DMS53 treated with DMSO at 0.1 percent for 48 hours (cell line): Measurements from ENCODE around the gene FBXW10.
"Not testable (repeated sequence)": the region's sequence is repeated elsewhere in the genome, so short reads cannot be mapped to it uniquely, and the experiment has no call there.

Source experiments
- DNase-seq: peaks from one replicate; lab custom pipeline; 2025; ENCODE audit not compliant: unreplicated experiment; lab: John Stamatoyannopoulos, UW

FBXW10 gene

DNA sequence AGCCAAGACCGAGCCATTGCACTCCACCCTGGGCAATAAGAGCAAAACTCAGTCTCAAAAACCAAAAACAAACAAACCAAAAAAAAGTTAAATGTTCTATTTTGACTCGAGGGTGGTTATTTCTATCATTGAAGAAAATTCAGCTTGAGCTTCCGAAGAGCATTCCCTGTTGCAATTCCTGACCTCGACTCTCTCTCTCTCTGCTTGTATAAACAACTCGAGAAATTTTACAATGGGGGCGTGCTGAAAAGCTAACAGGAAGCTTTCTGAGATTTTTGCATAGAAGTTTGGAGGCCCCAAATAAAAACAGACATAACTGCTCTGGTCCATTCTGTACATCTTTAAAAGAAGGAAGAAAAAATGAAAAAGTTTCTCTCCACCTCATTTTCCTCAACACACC is 3.6 kb downstream of the FBXW10 start:
- not testable (repeated sequence) for DNase-seq

DNA sequence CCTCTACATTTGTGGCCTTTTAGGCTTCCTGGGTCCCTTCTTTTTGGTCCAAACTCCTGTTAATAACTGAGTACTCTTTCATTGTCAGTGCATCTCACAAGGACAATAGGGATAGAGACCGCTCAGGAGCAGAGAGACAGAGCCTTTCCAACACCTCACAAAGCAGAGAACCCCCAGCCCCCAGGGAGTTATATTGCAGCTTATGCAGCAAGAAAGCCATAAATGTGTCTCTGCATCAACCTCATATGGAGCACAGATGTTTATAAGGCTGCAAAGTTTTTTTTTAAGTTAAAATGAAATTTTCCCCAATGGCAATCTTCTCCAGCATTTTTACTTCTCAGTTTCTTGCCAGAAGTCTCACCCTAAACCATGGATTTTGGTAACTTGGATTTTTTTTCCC is 6.4 kb downstream of the FBXW10 start:
- DNase-seq: not testable (repeated sequence)

DNA sequence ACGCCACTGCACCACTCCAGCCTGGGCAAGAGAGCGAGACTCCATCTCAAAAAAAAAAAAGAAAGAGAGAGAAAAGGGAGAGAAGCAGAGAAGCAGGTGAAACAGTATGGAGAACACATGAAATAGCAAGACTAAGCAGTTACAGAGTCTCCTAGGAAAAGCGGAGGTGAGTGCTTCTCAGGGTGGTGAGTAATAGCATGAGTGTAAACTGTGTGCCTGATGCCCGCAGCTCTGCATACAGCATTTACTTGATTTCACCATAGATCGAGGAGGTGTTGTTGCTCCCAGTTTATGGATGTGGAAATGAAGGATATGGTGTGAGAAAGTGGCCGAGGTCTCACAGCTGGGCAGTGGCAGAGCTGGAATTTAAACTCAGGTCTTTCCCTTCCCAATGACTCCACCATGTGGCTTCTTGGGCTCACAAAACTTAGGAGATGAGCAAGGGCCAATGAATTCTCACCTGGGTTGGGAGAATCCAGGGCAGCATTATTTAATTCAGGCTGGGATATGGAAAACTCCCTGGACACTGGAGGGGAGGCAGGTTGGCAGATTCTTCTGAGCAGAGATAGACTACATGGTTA is 10.1 kb downstream of the FBXW10 start:
- not testable (repeated sequence) for DNase-seq

DNA sequence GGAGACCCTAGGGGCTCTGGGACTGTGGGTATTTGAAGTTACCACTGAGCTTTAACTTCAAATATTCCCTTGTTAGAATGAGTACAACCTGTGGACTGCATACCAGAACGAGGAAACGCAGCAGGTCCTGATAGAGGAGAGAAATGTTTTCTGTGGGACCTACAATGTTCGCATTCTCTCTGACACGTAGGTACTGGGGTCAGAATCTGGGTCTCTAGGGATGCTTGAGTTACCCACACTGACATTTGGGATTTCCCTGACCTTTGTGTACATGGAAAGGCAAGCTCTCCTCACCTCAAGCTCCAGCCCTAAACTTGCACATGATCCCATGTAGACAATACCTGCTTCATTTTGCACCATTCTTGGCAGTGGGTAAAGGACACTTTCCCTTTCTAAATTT is 12.1 kb downstream of the FBXW10 start:
- DNase-seq: not testable (repeated sequence)

DNA sequence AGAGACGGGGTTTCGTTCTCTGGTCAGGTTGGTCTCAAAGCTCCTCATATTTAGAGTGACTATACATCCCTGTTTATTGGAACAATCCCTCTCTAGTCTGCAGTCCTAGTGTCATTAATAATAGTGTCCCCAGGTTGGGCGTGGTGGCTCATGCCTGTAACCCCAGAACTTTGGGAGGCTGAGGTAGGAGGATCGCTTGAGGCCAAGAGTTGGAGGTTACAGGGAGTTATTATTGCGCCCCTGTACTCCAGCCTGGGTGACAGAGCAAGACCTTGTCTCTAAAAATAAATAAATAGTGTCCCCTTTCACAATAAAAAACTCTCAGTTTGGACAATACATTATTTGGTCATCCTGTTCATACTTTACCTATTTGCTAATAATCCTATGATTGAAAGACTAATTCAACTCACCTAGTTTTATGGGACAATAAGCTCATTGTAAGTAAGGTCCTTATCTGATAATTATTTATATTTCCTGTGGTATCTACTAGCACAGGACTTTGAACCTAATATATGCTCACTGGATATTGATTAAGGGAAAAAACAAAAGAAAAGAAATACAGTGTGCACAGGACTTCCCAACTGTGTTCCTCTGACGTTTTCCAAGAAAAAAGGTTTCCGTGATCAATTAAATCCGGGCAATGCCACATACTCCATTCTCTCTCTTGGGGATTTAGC is 13.7 kb downstream of the FBXW10 start:
- not testable (repeated sequence) for DNase-seq

DNA sequence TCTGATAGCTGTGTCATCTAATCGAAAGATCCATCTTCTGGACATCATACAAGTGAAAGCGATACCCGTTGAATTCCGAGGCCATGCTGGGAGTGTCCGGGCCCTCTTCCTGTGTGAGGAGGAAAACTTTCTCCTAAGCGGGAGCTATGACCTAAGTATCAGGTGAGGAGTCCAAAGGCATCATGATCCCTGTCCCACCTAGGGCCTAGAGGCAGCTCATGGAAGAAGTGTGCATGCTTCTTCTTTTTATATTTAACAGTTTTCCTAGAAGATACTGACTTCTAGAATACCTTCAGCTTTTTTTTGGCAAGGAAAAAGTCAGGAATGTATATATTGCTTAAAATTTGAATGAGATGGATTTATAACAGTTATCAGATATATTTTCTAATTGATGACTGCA is 14.5 kb downstream of the FBXW10 start:
- not testable (repeated sequence) for DNase-seq

DNA sequence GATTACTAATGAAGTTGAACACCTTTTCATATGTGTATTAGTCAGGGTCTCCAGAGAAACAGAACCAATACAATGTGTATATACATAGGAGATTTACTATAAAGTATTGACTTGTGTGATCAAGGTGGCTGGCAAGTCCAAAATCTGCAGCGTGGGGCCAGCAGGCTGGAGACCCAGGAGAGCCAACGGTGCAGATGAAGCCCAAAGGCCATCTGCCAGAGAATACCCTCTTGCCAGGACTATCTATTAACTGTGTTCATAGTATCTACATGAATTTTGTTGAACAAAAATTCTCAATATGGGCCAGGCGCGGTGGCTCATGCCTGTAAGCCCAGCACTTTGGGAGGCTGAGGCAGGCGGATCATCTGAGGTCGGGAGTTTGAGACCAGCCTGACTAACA is 16.4 kb downstream of the FBXW10 start:
- not testable (repeated sequence) for DNase-seq

DNA sequence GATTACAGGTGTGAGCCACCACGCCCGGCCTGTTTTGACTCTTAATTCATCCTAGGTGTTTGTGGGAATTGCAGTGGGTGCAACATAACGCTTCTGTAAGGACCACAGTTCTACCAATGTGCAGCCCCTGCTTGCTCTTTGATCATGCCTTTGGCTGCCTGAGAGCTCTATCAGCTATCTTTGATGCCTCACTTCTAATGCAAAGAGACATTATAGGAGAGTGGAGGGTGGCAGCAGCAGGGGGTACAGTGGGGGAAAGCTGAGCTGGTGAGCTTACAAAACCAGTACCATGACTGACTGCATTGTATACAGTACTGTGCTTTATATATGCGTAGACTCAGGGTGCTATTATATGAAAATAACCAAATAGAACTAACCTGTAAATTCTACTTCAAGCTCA is 26.7 kb downstream of the FBXW10 start:
- not testable (repeated sequence) for DNase-seq

DNA sequence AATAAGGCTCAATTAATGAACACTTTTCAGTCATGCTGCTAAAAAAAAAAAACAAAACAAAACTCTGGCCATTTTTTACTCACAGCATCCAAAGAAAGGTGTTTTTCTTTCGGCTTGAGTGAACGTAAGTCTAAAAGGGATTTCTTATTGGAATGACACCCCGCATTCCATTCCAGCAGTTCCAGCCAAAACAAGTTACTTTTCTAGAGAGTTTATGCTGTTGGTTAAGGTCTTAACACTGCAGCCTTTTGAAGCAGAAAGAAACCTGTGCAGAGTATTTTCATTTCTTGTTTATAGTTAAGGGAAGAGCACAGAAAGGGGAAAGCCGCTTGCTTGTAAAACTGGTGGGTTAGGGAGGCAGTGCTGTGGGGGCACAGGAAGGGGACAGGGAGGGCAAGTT is 27.2 kb downstream of the FBXW10 start:
- not testable (repeated sequence) for DNase-seq

DNA sequence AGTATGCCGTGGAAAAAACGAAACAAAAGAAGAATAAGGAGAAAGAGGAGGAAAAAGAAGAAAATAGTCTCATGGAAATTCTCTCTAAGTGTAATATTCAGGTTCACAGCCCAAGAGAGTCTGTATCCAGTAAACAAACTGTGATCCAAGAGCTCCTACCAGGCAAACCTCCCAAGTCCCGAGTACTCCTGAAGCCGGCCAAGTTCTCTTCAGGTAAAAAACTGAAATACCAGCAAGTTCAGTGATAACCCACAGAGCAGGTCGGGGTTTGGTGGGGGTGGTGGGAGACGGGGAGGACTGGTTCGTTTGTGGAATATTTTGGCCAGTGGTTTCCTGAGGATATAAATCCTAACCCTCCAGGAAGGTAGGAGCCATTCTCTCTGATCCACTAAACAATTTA is 28.6 kb downstream of the FBXW10 start:
- no peak for DNase-seq

DNA sequence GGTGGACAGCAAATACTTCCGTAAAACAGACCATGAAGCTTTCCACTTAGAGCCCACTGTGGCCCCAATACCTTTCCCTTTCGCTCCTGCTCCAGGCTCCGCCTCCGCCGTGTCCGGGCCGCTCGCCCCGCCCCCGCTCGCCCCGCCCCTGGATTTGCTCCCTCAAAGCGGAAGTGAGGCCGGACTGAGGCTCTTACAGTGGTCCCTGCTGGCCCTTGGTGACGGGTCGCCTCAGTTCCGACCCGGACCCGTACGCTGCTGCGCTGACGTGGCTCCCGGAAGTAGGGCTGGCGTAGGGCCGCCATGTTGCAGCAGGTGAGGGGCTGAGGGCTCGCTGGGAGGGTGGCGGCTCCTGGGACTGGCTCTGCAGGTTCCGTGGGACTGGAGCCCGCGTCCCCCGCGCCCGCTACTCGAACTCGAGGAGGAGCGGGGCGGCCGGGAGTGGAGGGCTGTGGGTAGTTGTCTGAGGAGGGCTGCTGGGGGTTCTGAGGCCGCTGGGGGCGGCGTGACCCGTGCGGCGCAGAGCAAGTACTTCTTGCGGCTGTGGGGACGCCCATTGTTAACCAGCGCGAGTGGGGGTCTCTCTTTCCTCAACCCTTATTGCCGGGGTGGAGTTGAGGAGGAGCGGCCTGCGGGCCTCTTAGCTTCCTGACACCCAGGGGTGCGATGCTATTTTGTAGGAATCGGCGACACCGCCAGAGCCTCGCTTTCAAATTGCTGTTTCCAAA is 37.3 kb downstream of the FBXW10 start, which contains the start of gene TVP23B:
Gene TVP23B (plus strand): TSS at position 193 of the 728 bp plus-strand sequence. CDS start 111 bp downstream, at position 304.
- DNase-seq: peak; percentile 78

DNA sequence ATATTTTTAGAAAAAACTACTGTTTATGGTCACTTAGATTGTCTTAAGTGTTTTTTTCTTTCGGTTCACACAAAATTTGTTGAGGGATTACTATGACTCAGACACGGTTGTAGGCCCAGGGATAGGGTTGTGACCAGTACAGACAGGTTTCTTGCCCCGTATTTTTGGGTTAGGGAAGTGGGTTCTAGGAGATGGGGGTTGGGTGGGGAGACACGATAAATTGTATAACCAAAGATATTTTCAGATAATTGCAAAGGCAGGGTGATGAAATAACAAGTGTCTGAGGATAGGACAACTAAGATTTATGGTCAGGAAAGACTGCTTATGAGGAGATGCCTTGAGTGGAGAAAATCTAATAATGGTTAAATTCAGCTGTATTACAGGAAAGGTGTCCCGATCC is 38.0 kb downstream of the FBXW10 start:
- DNase-seq: not testable (repeated sequence)

DNA sequence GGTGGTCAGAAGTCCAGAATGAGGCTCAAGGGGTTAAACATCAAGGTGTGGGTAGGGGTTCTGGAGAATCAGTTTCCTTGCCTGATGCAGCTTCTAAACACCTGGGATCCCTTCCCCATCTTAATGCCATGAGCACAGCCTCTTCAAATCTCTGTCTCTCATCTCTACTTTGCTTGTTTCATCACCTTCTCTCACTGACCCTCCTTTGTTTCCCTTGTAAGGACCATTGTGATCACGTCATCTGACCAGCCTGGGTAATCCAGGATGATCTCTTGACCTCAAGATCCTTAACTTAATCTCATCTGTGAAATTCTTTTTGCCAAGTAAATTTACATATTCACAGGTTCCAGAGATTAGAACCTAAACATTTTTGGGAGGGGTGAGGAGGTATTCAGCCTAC is 42.1 kb downstream of the FBXW10 start:
- not testable (repeated sequence) for DNase-seq

DNA sequence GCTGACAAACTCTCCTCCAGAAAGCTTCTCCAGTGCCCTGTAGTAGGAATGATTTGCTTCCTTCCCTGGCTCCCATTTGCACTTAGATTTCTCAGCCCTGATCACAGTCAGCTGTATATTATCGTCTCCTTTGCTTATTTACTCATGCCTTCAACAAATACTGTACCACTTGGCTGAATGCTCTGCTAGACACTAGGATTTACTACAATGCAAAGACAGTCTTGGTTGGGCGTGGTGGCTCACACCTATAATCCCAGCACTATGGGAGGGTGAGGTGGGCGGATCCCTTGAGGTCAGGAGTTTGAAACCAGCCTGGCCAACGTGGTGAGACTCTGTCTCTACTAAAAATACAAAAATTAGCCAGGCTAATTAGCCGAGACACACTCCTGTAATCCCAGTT is 43.0 kb downstream of the FBXW10 start:
- not testable (repeated sequence) for DNase-seq

DNA sequence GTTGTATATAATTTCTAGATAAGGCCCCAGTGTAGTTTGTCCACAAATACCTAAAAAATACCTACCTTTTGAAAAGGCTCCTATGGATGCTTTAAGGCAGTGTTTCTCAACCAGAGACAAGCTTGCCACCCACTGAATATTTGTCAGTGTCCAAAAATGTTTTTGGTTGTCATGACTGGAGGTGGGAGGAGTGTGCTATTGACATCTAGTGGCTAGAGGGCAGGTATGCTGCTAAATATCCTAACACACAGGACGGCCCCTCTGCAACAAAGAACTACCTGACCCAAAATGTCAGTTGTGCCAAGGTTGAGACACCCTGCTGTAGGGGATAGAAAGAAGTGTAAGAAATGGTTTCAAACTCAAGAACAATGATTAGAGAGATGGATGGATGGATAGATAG is 47.5 kb downstream of the FBXW10 start:
- DNase-seq: not testable (repeated sequence)

DNA sequence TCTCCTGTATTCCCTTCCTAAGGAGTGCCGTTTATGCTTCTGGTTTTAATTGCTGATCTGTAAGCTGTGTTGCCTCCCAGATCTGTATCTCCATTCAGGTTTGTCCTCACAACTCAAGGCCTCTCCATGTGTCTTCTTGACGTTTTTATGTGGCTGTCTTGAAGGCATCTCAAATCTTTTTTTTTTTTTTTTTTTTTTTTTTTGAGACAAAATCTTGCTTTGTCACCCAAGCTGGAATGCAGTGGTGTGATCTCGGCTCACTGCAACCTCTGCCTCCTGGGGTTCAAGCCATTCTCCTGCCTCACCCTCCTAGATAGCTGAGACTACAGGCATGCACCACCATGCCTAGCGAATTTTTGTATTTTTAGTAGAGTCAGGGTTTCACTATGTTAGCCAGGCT is 51.0 kb downstream of the FBXW10 start:
- not testable (repeated sequence) for DNase-seq

DNA sequence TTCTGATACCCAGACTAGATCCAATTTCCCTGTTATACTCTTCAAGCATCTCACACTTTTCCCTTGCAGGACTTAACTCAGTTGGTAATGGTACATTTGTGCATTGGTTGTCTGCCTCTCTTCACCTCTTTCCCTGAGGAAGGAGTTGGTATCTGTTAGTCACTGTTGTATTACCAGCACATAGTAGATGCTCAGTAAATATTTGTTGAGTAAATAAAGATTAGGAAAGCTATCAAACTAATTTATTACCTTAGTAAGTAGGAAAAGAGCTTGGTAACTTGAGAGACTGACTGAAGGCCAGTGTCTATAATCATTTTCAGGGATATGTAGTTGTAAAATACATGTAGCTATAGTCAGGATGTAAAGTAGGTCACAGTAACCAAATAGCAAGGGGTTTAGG is 53.0 kb downstream of the FBXW10 start:
- DNase-seq: not testable (repeated sequence)

DNA sequence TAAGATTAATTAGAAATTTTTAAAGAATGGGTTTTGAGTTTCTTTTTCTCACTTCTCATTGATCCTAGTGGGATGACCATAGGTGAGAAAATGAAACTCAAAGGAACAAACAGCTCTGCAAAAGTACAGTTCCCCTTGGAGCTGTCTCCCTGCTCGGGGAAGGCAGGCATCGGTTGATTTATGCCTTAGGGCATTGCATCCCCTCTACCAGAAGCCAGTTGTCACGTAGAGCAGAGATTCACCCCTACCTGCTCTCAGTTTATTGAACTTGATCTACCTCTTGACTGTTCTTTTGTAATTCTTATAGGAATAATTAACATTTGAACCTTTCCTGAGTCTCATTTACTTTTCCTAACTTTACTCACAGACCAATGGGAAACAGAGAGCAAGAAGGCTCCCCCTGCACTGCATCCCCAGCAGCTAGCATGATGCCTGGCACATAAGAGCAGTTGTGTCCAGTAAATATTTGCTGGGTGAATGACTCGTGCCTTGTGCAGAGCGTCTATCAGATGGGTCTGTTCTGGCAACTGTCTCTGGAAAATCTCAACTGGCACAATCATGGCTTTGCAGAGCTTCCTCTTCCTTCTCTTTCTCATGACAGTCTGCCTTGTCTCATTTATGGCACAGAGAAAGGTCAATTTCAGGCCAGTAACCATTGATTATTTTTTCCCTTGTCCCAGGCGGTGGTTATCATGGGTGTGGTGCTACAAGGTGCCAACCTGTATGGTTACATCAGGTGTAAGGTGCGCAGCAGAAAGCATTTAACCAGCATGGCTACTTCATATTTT is 59.8 kb downstream of the FBXW10 start:
- not testable (repeated sequence) for DNase-seq

DNA sequence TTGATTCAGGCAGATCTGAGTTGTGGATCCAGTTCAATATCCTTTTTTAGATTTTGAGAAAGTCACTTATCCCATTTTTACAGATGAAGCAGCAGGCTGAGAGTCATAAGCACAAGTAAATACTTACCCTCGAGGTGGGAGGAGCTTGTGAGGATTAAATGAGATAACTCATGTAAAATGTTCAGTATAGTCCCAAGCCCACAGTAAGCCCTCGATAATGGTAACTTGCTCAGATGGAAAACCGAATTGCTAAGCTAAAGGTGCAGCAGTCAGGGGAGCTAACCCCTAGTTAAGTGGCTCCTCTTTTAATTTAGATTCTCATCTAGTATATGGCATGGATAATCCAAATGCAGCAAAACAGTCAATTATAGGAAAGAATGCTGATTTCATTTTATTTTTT is 72.1 kb downstream of the FBXW10 start:
- not testable (repeated sequence) for DNase-seq

DNA sequence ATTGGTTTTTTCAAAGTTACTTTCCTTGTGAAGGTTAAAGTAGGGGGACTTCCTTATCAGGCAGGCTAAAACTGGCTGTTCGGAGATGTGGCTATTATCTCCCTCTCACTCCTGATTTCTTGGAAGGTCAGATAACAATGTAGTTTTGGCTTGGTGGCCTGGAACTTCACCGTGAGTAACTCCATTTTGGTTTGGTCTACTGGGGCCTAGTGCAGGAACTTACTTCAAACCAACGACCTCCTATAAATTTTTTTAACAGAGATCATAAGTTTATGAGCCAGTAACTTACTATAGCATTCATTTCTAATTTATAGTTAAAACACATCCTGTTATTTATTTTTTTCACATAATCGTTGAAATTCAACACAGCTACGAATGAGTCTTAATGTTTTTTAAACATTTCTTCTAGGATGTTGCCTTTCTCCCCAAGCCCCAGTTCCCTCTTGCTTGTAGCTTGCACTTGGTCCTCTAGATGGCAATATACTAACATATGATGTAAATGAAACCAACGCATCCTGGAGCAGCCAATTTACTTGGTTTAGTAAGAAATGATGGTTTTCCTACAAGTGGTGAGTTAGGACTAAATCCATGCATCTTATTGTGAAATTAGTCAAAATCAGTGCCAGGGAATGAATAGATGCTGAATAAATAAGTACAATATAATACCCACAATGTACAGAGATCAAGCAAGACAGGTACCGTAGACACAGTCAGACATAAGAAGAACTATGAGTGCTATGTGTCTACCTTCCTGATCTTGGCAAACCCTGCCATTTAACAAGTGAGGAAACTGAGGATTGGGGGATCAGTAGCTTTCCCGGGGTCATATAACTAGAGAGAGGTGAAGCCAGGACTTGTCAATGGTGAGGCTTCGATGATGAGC is 72.9 kb downstream of the FBXW10 start:
- DNase-seq: peak; percentile 33
